Measurements from ENCODE around the gene RNF126. TPM values are rescaled to one million over a fixed set of nuclear protein-coding genes. Genes with fewer than 3 reads are reported as not detected.

Gene RNF126
- total RNA-seq, 1 experiment from 2014 or later: 61.2 TPM

DNA sequence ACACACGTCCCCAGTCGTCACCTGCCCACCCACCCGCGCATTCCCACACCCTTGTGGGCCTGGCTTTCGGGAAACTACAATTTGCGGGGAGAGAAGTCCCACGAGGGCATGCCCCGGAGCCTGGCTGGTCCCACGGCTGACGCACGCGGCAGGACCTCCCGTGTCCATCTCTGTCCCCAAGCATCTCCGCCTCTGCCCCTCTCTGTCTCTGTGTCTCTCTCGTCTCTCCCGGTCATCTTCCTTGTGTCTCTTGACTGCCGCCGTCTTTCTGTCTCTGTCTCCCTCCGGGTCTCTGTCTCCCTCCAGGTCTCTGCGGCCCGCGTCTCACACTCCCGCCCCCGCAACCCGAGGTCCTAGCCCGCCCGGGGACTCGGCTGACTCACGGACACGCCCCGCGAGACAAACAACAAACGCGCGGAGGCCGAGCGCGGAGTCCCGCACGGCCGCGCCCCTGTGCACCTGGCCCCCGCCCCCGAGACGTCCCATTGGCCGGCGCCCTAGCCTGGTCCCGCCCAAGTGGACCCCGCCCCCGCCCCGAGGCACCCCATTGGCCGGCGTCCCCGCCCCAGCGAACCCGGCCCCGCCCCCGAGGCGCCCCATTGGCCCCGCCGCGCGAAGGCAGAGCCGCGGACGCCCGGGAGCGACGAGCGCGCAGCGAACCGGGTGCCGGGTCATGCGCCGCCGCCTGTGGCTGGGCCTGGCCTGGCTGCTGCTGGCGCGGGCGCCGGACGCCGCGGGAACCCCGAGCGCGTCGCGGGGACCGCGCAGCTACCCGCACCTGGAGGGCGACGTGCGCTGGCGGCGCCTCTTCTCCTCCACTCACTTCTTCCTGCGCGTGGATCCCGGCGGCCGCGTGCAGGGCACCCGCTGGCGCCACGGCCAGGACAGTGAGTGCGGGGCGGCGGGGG is 23.5 kb downstream of the RNF126 start, which contains the start of gene FGF22:
Gene FGF22 (plus strand): TSS at position 627 of the 908 bp plus-strand sequence. CDS start 47 bp downstream, at position 674.
- in situ Hi-C loops (cut with HindIII; ENCODE audit: low pct_unique_long_range_greater_than_20kb, low sequenced_read_pairs) (no loop called here), intact Hi-C loops (cut with micrococcal nuclease; ENCODE audit: unreplicated experiment) (no loop called here)
- H3K4me1 ChIP-seq (ENCODE audit: control insufficient read depth, insufficient read depth, low read length): no peaks in the 10 kb centered on the region
- no peak within 1 kb of the TSS for H3K27ac ChIP-seq (ENCODE audit: low read length)
- ChIA-PET CTCF (no interaction called here), POLR2A (no interaction called here)
- no TSS peak for BruUV-seq (replicated peaks)
- ATAC-seq (peak; percentile 90), DNase-seq (ENCODE audit: low read depth, low spot score) (no peak)
- TF ChIP-seq TCF7L2 (IDR thresholded peaks at IDR 0.05; ENCODE audit: low read depth, low read length): no peak
- TF ChIP-seq, protein P1, sequence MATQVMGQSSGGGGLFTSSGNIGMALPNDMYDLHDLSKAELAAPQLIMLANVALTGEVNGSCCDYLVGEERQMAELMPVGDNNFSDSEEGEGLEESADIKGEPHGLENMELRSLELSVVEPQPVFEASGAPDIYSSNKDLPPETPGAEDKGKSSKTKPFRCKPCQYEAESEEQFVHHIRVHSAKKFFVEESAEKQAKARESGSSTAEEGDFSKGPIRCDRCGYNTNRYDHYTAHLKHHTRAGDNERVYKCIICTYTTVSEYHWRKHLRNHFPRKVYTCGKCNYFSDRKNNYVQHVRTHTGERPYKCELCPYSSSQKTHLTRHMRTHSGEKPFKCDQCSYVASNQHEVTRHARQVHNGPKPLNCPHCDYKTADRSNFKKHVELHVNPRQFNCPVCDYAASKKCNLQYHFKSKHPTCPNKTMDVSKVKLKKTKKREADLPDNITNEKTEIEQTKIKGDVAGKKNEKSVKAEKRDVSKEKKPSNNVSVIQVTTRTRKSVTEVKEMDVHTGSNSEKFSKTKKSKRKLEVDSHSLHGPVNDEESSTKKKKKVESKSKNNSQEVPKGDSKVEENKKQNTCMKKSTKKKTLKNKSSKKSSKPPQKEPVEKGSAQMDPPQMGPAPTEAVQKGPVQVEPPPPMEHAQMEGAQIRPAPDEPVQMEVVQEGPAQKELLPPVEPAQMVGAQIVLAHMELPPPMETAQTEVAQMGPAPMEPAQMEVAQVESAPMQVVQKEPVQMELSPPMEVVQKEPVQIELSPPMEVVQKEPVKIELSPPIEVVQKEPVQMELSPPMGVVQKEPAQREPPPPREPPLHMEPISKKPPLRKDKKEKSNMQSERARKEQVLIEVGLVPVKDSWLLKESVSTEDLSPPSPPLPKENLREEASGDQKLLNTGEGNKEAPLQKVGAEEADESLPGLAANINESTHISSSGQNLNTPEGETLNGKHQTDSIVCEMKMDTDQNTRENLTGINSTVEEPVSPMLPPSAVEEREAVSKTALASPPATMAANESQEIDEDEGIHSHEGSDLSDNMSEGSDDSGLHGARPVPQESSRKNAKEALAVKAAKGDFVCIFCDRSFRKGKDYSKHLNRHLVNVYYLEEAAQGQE (IDR thresholded peaks at IDR 0.05; ENCODE audit: insufficient read depth in 1 of 2, low read depth in 2 of 2, low read length in 1 of 2): no peak
- TF ChIP-seq SIN3A (IDR thresholded peaks at IDR 0.05; ENCODE audit: borderline replicate concordance, insufficient read depth, low read depth, low read length): peak; percentile 37; the same call in 1 of the 2 replicates
- H3K9me3 ChIP-seq (ENCODE audit: control insufficient read depth, insufficient read depth, low read depth, low read length): no peaks in the 10 kb centered on the region
- H3K4me3 ChIP-seq (ENCODE audit: low read depth in 2 of 2, low read length in 2 of 2): peak within 1 kb of the TSS; percentile 52 to 61
- no peaks in the 10 kb centered on the region for H3K36me3 ChIP-seq (ENCODE audit: control insufficient read depth, insufficient read depth, low read length)
- no peaks in the 10 kb centered on the region for H3K27me3 ChIP-seq (ENCODE audit: control insufficient read depth, insufficient read depth, low read length)

DNA sequence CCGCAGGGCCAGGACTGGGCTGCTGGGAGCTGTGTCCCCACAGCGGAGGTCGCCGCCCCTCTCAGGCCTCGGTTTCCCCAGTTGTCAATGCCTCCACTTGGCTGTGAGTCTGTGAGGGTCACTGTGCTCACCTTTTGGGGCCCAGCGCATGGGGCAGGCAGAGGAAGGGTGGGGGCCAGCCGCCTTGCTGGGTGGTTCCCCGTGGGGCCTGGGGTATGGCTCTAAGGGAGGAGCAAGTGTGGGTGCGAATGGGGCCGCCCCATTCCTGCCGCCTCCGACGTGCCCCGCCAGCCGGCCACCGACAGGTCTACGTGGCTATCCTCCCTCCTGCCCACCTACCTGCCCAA is 24.1 kb downstream of the RNF126 start:
- intact Hi-C loops (cut with micrococcal nuclease; ENCODE audit: unreplicated experiment): no loop called here
- in situ Hi-C loops (cut with HindIII; ENCODE audit: low pct_unique_long_range_greater_than_20kb, low sequenced_read_pairs): no loop called here
- ChIA-PET CTCF (no interaction called here), POLR2A (no interaction called here)
- no peaks in the 10 kb centered on the region for H3K27me3 ChIP-seq (ENCODE audit: control insufficient read depth, insufficient read depth, low read length)
- H3K4me1 ChIP-seq (ENCODE audit: control insufficient read depth, insufficient read depth, low read length): no peaks in the 10 kb centered on the region
- H3K27ac ChIP-seq (ENCODE audit: low read length): no peak overlapping the region
- BruUV-seq (replicated peaks): no TSS peak
- ATAC-seq: no peak
- peak overlapping the region; percentile 52 to 61 for H3K4me3 ChIP-seq (ENCODE audit: low read depth in 2 of 2, low read length in 2 of 2)
- TF ChIP-seq POLR2AphosphoS5 (IDR thresholded peaks at IDR 0.05; ENCODE audit: low read depth, low read length) (no peak), SIN3A (IDR thresholded peaks at IDR 0.05; ENCODE audit: borderline replicate concordance, insufficient read depth, low read depth, low read length) (no peak), TCF7L2 (IDR thresholded peaks at IDR 0.05; ENCODE audit: low read depth, low read length) (no peak)
- TF ChIP-seq, protein P2, sequence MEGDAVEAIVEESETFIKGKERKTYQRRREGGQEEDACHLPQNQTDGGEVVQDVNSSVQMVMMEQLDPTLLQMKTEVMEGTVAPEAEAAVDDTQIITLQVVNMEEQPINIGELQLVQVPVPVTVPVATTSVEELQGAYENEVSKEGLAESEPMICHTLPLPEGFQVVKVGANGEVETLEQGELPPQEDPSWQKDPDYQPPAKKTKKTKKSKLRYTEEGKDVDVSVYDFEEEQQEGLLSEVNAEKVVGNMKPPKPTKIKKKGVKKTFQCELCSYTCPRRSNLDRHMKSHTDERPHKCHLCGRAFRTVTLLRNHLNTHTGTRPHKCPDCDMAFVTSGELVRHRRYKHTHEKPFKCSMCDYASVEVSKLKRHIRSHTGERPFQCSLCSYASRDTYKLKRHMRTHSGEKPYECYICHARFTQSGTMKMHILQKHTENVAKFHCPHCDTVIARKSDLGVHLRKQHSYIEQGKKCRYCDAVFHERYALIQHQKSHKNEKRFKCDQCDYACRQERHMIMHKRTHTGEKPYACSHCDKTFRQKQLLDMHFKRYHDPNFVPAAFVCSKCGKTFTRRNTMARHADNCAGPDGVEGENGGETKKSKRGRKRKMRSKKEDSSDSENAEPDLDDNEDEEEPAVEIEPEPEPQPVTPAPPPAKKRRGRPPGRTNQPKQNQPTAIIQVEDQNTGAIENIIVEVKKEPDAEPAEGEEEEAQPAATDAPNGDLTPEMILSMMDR (IDR thresholded peaks at IDR 0.05): no peak
- TF ChIP-seq, protein P1 (IDR thresholded peaks at IDR 0.05; ENCODE audit: insufficient read depth in 1 of 2, low read depth in 2 of 2, low read length in 1 of 2): no peak
- no peaks in the 10 kb centered on the region for H3K9me3 ChIP-seq (ENCODE audit: control insufficient read depth, insufficient read depth, low read depth, low read length)
- no peaks in the 10 kb centered on the region for H3K36me3 ChIP-seq (ENCODE audit: control insufficient read depth, insufficient read depth, low read length)
- no peak for DNase-seq (ENCODE audit: low read depth, low spot score)

All from Panc1 (cell line).